Measurements from ENCODE around the gene PRKACA.

PRKACA gene

DNA sequence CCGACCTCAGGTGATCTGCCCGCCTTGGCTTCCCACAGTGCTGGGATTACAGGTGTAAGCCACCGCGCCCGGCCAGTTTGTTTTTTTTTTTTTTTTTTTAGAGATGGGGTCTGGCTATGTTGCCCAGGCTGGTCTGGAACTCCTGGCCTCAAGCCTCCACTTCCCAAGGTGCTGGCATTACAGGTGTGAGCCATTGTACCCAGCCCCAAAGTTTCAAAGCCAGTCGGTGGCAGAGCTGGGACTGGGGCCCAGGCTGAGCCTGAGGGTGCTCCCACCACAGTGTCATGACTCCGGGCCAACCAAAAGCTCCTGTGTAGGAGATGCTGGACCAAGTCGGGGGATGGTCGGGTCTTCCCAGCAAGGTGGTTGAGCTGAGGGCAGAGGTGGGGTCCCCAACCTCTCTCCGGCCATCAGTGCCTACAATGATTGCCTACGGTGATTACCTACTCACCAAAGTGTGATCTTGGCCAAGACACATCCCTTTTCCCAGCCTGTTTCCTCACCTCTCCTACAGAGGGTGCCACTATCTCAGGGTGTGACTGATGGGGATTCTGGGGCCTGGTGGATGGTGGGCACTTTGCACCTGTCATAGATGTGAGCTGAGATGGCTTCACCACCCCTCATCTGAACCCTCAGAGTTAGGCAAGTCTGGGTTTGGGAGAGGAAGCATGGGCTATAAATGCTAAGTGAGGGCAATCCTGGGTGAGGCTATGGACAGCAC lies 21.1 kb downstream of the PRKACA start:
- Histone ChIP-seq H3K9ac (ENCODE audit: low read length) (no peak overlapping the region), H2AFZ (ENCODE audit: low read depth, low read length) (no peak overlapping the region), H3K79me2 (ENCODE audit: low read length) (no peaks in the 10 kb centered on the region), H3K4me1 (ENCODE audit: low read length) (peaks cover 6% of the 10 kb centered on the region), H4K20me1 (ENCODE audit: insufficient read depth, low read length) (no peaks in the 10 kb centered on the region), H3K4me3 (ENCODE audit: low read length) (no peak overlapping the region), H3K27me3 (ENCODE audit: low read depth, low read length) (no peaks in the 10 kb centered on the region), H3K9me3 (ENCODE audit: insufficient read depth, low read length) (peaks cover 7% of the 10 kb centered on the region; the same call in 1 of the 2 replicates), H3K4me2 (ENCODE audit: low read length) (no peak overlapping the region), H3K36me3 (replicated peaks; ENCODE audit: low read depth, low read length) (peaks cover 12% of the 10 kb centered on the region), H3K27ac (ENCODE audit: low read length) (no peak overlapping the region)
- TF ChIP-seq EZH2phosphoT487 (IDR thresholded peaks at IDR 0.05; ENCODE audit: low read depth): no peak

DNA sequence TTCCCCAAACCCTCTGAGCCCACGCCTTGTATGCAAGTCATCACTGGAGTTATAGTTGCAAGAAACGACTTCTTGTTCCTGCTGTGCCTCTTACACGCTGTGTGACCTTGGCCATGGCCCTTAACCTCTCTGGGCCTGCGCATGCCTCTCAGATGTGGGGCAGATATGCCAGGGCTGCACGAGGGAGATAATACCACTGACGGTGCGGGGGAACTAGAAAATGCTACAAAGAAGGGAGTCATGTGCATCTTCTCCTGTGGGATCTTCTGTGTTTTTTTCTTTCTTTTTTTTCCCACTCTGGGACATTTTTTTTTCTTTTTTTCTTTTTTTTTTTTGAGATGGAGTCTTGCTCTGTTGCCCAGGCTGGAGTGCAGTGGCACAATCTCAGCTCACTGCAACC lies 22.7 kb downstream of the PRKACA start:
- peaks cover 6% of the 10 kb centered on the region for H3K4me1 ChIP-seq (ENCODE audit: low read length)
- no peaks in the 10 kb centered on the region for H3K27me3 ChIP-seq (ENCODE audit: low read depth, low read length)
- H4K20me1 ChIP-seq (ENCODE audit: insufficient read depth, low read length): no peaks in the 10 kb centered on the region
- H3K79me2 ChIP-seq (ENCODE audit: low read length): no peaks in the 10 kb centered on the region
- TF ChIP-seq, protein P1, sequence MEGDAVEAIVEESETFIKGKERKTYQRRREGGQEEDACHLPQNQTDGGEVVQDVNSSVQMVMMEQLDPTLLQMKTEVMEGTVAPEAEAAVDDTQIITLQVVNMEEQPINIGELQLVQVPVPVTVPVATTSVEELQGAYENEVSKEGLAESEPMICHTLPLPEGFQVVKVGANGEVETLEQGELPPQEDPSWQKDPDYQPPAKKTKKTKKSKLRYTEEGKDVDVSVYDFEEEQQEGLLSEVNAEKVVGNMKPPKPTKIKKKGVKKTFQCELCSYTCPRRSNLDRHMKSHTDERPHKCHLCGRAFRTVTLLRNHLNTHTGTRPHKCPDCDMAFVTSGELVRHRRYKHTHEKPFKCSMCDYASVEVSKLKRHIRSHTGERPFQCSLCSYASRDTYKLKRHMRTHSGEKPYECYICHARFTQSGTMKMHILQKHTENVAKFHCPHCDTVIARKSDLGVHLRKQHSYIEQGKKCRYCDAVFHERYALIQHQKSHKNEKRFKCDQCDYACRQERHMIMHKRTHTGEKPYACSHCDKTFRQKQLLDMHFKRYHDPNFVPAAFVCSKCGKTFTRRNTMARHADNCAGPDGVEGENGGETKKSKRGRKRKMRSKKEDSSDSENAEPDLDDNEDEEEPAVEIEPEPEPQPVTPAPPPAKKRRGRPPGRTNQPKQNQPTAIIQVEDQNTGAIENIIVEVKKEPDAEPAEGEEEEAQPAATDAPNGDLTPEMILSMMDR (IDR thresholded peaks at IDR 0.05; ENCODE audit: low read depth, low read length): no peak
- TF ChIP-seq EZH2phosphoT487 (IDR thresholded peaks at IDR 0.05; ENCODE audit: low read depth): no peak
- H3K9ac ChIP-seq (ENCODE audit: low read length): no peak overlapping the region
- H3K36me3 ChIP-seq (replicated peaks; ENCODE audit: low read depth, low read length): peaks cover 7% of the 10 kb centered on the region
- H3K4me3 ChIP-seq (ENCODE audit: low read length): no peak overlapping the region
- H3K4me2 ChIP-seq (ENCODE audit: low read length): no peak overlapping the region
- no peak overlapping the region for H2AFZ ChIP-seq (ENCODE audit: low read depth, low read length)
- H3K9me3 ChIP-seq (ENCODE audit: insufficient read depth, low read length): peaks cover 7% of the 10 kb centered on the region; the same call in 1 of the 2 replicates
- H3K27ac ChIP-seq (ENCODE audit: low read length): no peak overlapping the region

DNA sequence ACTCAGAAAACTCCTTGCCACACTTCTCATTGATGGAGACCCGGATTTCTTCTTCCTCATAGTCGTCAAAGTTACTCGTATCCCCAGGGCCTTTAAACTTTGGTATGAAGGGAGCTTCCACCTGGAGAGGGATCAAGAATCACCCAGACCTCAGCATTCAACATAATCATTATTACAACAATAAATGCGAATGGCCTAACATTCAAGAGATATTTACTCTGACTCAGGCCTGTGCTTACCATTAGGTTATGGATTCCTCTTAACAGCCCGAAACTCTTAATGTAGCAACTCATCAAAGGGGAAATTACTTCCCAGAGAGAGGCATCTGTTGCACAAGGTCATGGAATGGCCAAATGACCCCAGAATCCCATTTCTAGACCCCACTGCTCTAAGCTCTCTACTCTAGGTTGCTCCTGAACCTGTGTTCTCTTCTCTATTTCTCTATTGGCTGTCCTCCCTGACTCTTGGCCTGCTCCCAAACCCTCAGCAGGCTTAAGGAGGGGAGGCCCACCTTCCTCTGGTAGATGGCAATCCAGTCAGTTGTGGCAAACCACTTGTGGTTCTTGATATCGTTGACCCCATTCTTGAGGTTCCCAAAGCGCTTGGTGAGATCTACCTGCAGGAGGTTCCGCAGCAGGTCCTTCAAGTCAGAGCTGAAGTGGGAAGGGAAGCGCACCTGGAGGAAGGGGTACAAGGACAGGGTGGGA lies 24.3 kb downstream of the PRKACA start:
- H3K36me3 ChIP-seq (replicated peaks; ENCODE audit: low read depth, low read length): peaks cover 14% of the 10 kb centered on the region
- H3K79me2 ChIP-seq (ENCODE audit: low read length): no peaks in the 10 kb centered on the region
- no peak overlapping the region for H3K9ac ChIP-seq (ENCODE audit: low read length)
- H4K20me1 ChIP-seq (ENCODE audit: insufficient read depth, low read length): no peaks in the 10 kb centered on the region
- no peak overlapping the region for H3K4me3 ChIP-seq (ENCODE audit: low read length)
- H3K27me3 ChIP-seq (ENCODE audit: low read depth, low read length): no peaks in the 10 kb centered on the region
- no peak overlapping the region for H3K27ac ChIP-seq (ENCODE audit: low read length)
- peaks cover 7% of the 10 kb centered on the region; the same call in 1 of the 2 replicates for H3K9me3 ChIP-seq (ENCODE audit: insufficient read depth, low read length)
- no peak overlapping the region for H3K4me2 ChIP-seq (ENCODE audit: low read length)
- no peak overlapping the region for H2AFZ ChIP-seq (ENCODE audit: low read depth, low read length)
- peaks cover 12% of the 10 kb centered on the region for H3K4me1 ChIP-seq (ENCODE audit: low read length)
- no peak for TF ChIP-seq EZH2phosphoT487 (IDR thresholded peaks at IDR 0.05; ENCODE audit: low read depth)
- TF ChIP-seq, protein P1 (IDR thresholded peaks at IDR 0.05; ENCODE audit: low read depth, low read length): no peak

DNA sequence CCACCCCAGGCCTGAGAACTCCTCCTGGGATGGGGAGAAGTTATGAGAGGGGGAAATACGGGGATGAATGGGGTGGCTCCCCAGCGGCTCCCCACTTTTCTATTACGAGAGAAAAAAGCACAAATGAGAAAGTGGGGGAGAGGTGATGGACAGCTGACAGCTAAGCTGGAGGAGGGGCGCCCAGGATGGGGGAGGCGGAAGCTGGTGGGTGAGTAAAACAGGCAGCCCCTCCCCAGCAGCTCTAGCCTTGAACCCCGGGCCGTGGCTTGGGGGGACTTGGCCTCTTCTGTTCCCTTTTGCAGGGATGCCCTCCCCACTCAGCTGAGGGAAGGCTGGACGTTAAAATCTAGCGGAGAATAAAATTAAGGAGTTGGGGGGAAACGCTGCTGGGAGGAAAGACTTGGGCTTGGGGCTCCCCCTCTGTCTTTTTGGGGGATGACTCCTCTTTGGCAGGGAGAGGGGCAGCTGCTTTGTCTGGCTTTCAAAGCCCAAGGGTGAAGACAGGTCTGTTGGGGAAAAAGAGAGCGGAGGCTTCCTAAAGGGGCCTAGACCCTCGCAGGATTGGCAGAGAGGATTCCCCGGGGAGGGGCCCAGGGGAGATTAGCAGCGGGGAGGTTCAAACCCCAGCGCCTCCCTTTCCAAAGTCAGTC lies 25.6 kb downstream of the PRKACA start:
- Histone ChIP-seq H3K9ac (ENCODE audit: low read length) (peak overlapping the region; percentile 89), H3K27ac (ENCODE audit: low read length) (peak overlapping the region; percentile 76)

More for the DNA sequence above, 25.6 kb downstream of the PRKACA start:
- H3K4me3 ChIP-seq (ENCODE audit: low read length): peak overlapping the region; percentile 86
- no peak overlapping the region for H2AFZ ChIP-seq (ENCODE audit: low read depth, low read length)
- peak overlapping the region; percentile 92 for H3K4me2 ChIP-seq (ENCODE audit: low read length)
- no peaks in the 10 kb centered on the region for H3K79me2 ChIP-seq (ENCODE audit: low read length)
- TF ChIP-seq, protein P1 (IDR thresholded peaks at IDR 0.05; ENCODE audit: low read depth, low read length): no peak
- no peaks in the 10 kb centered on the region for H4K20me1 ChIP-seq (ENCODE audit: insufficient read depth, low read length)
- H3K27me3 ChIP-seq (ENCODE audit: low read depth, low read length): no peaks in the 10 kb centered on the region
- H3K36me3 ChIP-seq (replicated peaks; ENCODE audit: low read depth, low read length): peaks cover 20% of the 10 kb centered on the region
- H3K9me3 ChIP-seq (ENCODE audit: insufficient read depth, low read length): peaks cover 7% of the 10 kb centered on the region; the same call in 1 of the 2 replicates
- H3K4me1 ChIP-seq (ENCODE audit: low read length): peaks cover 12% of the 10 kb centered on the region
